ENCODE measurements around the gene NUDT15.
A peak's percentile ranks its signal among the peaks of the same experiment; 100 is the strongest.

NUDT15 gene

DNA sequence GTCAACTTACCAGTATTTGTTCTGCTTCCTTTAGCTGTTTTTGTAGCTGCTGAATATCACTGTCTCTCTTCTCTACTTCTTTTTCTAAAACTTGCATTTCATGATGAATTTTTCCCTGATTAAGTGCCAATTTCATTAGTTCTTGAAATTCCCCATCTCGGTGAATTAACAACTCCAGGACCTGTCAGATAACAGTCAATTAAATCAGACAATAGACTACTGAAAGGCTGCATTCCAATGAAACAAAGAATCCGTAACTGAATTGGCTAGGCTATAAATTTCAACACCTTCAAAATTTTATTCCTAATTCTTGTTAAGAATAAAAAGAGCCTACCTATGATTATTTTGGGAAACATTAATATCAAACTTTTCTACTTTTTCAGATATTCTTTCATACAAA is 48.7 kb downstream of the NUDT15 start:
- H3K4me3 ChIP-seq (ENCODE audit: low read length), result no peak overlapping the region

DNA sequence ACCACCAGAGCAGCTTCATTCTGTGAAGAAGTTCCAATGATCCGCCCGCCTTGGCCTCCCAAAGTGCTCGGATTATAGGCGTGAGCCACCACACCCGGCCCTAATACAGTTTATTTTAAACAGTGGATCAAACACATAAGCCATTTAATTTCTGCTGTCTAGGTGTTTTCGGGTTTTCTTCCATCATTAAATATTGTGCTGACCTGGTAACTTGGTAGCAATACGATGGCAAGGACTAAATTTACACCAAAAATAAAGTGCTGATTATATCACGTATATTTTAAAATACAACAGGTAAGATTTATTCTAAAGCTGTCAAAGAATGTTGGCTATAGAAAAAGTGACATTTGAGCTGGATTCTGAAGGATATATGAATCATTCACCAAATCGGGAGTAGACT is 56.1 kb downstream of the NUDT15 start:
- no peak for DNase-seq (ENCODE audit: low read depth, low spot score)
- peak overlapping the region; percentile 90 for H3K4me3 ChIP-seq (ENCODE audit: low read length)

More for the DNA sequence above, 48.7 kb downstream of the NUDT15 start:
- DNase-seq (ENCODE audit: low read depth, low spot score), result no peak

- no peak for DNase-seq (ENCODE audit: low read depth, low spot score)
- H3K4me3 ChIP-seq (ENCODE audit: low read length), result peak overlapping the region; percentile 90
These were observed 56.9 kb downstream of the NUDT15 start for GRCh38 chr13:48094404-48094780.

DNA sequence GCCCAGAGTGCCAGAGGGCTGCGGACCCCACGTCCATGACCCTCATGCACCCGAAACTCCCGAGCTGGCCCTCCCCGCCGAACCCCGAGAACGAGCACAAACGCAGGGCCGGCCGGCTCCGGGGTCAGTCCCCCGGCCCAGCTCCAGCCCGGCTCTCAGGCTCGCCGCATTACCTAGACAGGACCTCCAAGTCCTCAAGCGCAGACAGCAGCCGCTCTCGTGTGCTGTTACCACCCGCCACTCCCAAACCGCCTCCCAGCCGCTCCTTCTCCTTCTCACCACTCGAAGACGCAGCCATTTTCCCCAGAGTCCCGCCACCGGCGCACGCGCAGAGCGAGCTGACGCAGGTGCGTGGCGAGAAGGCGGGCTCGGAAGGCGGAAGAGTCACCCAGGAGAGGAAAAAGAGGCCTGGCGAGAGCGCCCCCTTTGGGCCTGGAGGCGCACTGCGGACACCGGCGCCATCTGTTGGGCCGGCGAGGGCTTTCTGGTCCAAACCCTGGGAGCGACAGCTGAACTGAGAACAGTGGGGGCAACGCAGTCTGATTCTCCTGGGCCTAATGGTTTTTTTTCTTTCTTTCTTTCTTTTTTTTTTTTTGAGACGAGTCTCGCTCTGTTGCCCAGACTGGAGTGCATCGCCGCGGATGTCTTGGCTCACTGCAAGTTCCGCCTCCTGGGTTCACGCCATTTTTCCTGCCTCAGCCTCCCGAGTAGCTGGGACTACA is 57.4 kb downstream of the NUDT15 start, which contains the start of gene MED4:
Gene MED4 (minus strand): TSS at position 324 of the 722 bp plus-strand sequence. CDS start 26 bp downstream, at position 298.
- H3K4me3 ChIP-seq (ENCODE audit: low read length), result peak within 1 kb of the TSS; percentile 90
- DNase-seq (ENCODE audit: low read depth, low spot score), result peak; percentile 93

GRCh38 chr13:48096670-48097069 is 59.1 kb downstream of the NUDT15 start:
- DNase-seq (ENCODE audit: low read depth, low spot score), result no peak
- H3K4me3 ChIP-seq (ENCODE audit: low read length), result no peak overlapping the region
